ENCODE measurements around the gene SLC29A2.

DNA sequence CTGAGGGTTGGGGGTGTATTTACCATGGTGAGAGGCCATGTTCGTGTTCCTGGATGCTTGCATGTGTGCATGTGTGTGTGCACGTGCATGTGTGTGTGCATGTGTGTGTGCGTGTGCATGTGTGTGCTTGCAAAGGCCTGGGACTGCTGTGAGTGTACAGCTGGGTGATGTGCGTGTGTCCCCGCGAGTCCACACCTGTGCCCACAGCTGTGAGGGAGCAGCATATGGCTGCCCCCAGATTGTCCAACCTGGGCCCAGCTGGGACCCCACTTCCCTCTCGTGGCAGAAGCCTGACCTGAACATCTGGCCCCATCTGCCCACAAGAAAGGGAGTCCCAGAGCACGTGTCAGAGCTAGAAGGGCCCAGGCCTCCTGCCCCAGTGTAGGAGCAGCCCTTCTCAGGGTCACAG is 46.3 kb downstream of the SLC29A2 start:
- TF ChIP-seq, protein P1, sequence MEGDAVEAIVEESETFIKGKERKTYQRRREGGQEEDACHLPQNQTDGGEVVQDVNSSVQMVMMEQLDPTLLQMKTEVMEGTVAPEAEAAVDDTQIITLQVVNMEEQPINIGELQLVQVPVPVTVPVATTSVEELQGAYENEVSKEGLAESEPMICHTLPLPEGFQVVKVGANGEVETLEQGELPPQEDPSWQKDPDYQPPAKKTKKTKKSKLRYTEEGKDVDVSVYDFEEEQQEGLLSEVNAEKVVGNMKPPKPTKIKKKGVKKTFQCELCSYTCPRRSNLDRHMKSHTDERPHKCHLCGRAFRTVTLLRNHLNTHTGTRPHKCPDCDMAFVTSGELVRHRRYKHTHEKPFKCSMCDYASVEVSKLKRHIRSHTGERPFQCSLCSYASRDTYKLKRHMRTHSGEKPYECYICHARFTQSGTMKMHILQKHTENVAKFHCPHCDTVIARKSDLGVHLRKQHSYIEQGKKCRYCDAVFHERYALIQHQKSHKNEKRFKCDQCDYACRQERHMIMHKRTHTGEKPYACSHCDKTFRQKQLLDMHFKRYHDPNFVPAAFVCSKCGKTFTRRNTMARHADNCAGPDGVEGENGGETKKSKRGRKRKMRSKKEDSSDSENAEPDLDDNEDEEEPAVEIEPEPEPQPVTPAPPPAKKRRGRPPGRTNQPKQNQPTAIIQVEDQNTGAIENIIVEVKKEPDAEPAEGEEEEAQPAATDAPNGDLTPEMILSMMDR (IDR thresholded peaks at IDR 0.05) = no peak
- TF ChIP-seq POLR2A (IDR thresholded peaks at IDR 0.05) = no peak
- no peak for TF ChIP-seq EP300 (IDR thresholded peaks at IDR 0.05; ENCODE audit: low read depth)
- TF ChIP-seq POLR2AphosphoS5 (IDR thresholded peaks at IDR 0.05) = no peak

Measured in transverse colon (tissue), 4 donors.